IMR-90 (cell line): ENCODE results near the gene ZCCHC24. TPM values are rescaled to one million over a fixed set of nuclear protein-coding genes. Genes with fewer than 3 reads are reported as not detected.

Experiments used
- ATAC-seq: fragments of 200-7000 bp; cut with Tn5 transposase; 2 replicates; pipeline ENCODE4 v1.9.1; 2020; ENCODE audit warnings: low read depth, mild to moderate bottlenecking, moderate library complexity
- BruUV-seq: library from RNA; stranded (reverse); fragments of 400-500 nt; replicated peaks from 2 replicates; lab custom pipeline; 2021; lab: Mats Ljungman, UMichigan
- CTCF ChIA-PET: fragments of 300-600 bp; formaldehyde crosslinking; extraction: SDS; loops from one replicate; lab custom pipeline; 2021; ENCODE audit warnings: antibody characterized with exemption; lab: Yijun Ruan, JAX
- POLR2A ChIA-PET: fragments of 300-600 bp; sonication (Branson Sonifier 250); formaldehyde crosslinking; loops from one replicate; lab custom pipeline; 2022; ENCODE audit warnings: antibody characterized with exemption; ENCODE audit not compliant: unreplicated experiment; lab: Charles Lee
- DNase-seq: peaks from one replicate; pipeline ENCODE4 v3.0.0; 2013
- H2AFZ ChIP-seq: replicated peaks from 2 replicates; pipeline ENCODE3; 2013; ENCODE audit warnings: low read length, mild to moderate bottlenecking; ENCODE audit not compliant: poor library complexity
- H2AK5ac ChIP-seq: 2 replicates; pipeline ENCODE4 v1.6.1; 2013; ENCODE audit warnings: low read depth, low read length, inconsistent platforms
- H2AK9ac ChIP-seq: replicated peaks from 2 replicates; pipeline ENCODE3; 2013; ENCODE audit warnings: mild to moderate bottlenecking, low read depth, low read length, moderate library complexity; ENCODE audit not compliant: poor library complexity
- H2BK120ac ChIP-seq: 2 replicates; pipeline ENCODE4 v1.6.1; 2013; ENCODE audit warnings: low read depth, low read length, inconsistent platforms
- H2BK15ac ChIP-seq: 3 replicates; pipeline ENCODE4 v1.6.1; 2013; ENCODE audit warnings: low read depth, low read length, inconsistent platforms
- H2BK20ac ChIP-seq: 2 replicates; pipeline ENCODE4 v1.6.1; 2013; ENCODE audit warnings: low read depth, mild to moderate bottlenecking, inconsistent platforms, low read length, moderate library complexity
- H2BK5ac ChIP-seq: 2 replicates; pipeline ENCODE4 v1.6.1; 2013; ENCODE audit warnings: mild to moderate bottlenecking, low read depth, low read length, inconsistent platforms; ENCODE audit not compliant: poor library complexity, severe bottlenecking
- H3K14ac ChIP-seq: replicated peaks from 2 replicates; pipeline ENCODE4 v1.6.1; 2013; ENCODE audit warnings: low read depth, low read length, inconsistent platforms
- H3K18ac ChIP-seq: 2 replicates; pipeline ENCODE4 v1.6.1; 2013; ENCODE audit warnings: low read depth, low read length, control low read depth
- H3K23ac ChIP-seq: 2 replicates; pipeline ENCODE4 v1.6.1; 2013; ENCODE audit warnings: low read depth, low read length, inconsistent platforms
- H3K27ac ChIP-seq: 2 replicates; pipeline ENCODE4 v1.5.1; 2013; ENCODE audit warnings: mild to moderate bottlenecking, control low read depth, low read length; ENCODE audit not compliant: insufficient read depth
- H3K27me3 ChIP-seq: 2 replicates; pipeline ENCODE4 v1.6.1; 2013; ENCODE audit warnings: low read length; ENCODE audit not compliant: control insufficient read depth, insufficient read depth
- H3K36me3 ChIP-seq: 2 replicates; pipeline ENCODE4 v1.6.1; 2013; ENCODE audit warnings: low read length, mixed read lengths; ENCODE audit not compliant: control insufficient read depth, insufficient read depth
- H3K4ac ChIP-seq: 2 replicates; pipeline ENCODE4 v1.6.1; 2013; ENCODE audit warnings: low read depth, low read length, inconsistent platforms
- H3K4me1 ChIP-seq: 2 replicates; pipeline ENCODE4 v1.6.1; 2013; ENCODE audit warnings: low read length, mixed read lengths; ENCODE audit not compliant: control insufficient read depth, insufficient read depth
- H3K4me2 ChIP-seq: 2 replicates; pipeline ENCODE4 v1.6.1; 2013; ENCODE audit warnings: low read depth, mild to moderate bottlenecking, control low read depth, low read length, moderate library complexity
- H3K4me3 ChIP-seq: 2 replicates; pipeline ENCODE4 v1.5.1; 2013; ENCODE audit warnings: low read depth, mild to moderate bottlenecking, control low read depth, low read length, moderate library complexity; ENCODE audit not compliant: insufficient read depth
- H3K56ac ChIP-seq: 2 replicates; pipeline ENCODE4 v1.6.1; 2013; ENCODE audit warnings: low read length, inconsistent platforms; ENCODE audit not compliant: insufficient read depth; ENCODE audit errors: extremely low read depth
- H3K79me1 ChIP-seq, 2 experiments: 2 replicates each; pipeline ENCODE4 v1.6.1; 2013; ENCODE audit warnings: low read length in 2 of 2, inconsistent platforms in 1 of 2, low read depth in 1 of 2
- H3K9ac ChIP-seq: 2 replicates; pipeline ENCODE4 v1.6.1; 2013; ENCODE audit warnings: low read depth, low read length, control low read depth
- H3K9me1 ChIP-seq: 2 replicates; pipeline ENCODE4 v1.6.1; 2013; ENCODE audit warnings: low read length, inconsistent platforms; ENCODE audit not compliant: insufficient read depth
- H3K9me3 ChIP-seq: 2 replicates; pipeline ENCODE4 v1.6.1; 2013; ENCODE audit warnings: low read length; ENCODE audit not compliant: control insufficient read depth, insufficient read depth
- H4K20me1 ChIP-seq: 2 replicates; pipeline ENCODE4 v1.6.1; 2013; ENCODE audit warnings: low read length, inconsistent platforms; ENCODE audit not compliant: insufficient read depth
- H4K5ac ChIP-seq: 2 replicates; pipeline ENCODE4 v1.6.1; 2013; ENCODE audit warnings: mild to moderate bottlenecking, low read depth, low read length, control low read depth
- H4K8ac ChIP-seq, 2 experiments: 2 replicates each; pipeline ENCODE4 v1.6.1; 2013; ENCODE audit warnings: low read depth in 2 of 2, low read length in 2 of 2, control low read depth in 1 of 2, inconsistent platforms in 1 of 2
- H4K91ac ChIP-seq: 2 replicates; pipeline ENCODE4 v1.6.1; 2013; ENCODE audit warnings: low read depth, low read length, inconsistent platforms; ENCODE audit not compliant: insufficient read depth
- BHLHE40 ChIP-seq: fragments of 150-350 bp; IDR thresholded peaks from 2 replicates; pipeline ENCODE4 v1.6.1; 2016; ENCODE audit warnings: mild to moderate bottlenecking, low read depth, low read length
- CEBPB ChIP-seq: IDR thresholded peaks from 2 replicates; pipeline ENCODE4 v1.6.1; 2012; ENCODE audit warnings: low read depth, low read length, improper control_type of control experiment
- CHD1 ChIP-seq: IDR thresholded peaks from 2 replicates; pipeline ENCODE4 v1.6.1; 2012; ENCODE audit warnings: low read depth, low read length, improper control_type of control experiment
- FOS ChIP-seq: fragments of 150-350 bp; IDR thresholded peaks from 2 replicates; pipeline ENCODE4 v1.6.1; 2016; ENCODE audit warnings: low read depth, low read length
- MAFK ChIP-seq: IDR thresholded peaks from 2 replicates; pipeline ENCODE4 v1.6.1; 2012; ENCODE audit warnings: low read depth, low read length, improper control_type of control experiment
- MAZ ChIP-seq: IDR thresholded peaks from 2 replicates; pipeline ENCODE4 v1.6.1; 2012; ENCODE audit warnings: low read depth, mild to moderate bottlenecking, low read length, improper control_type of control experiment, moderate library complexity, borderline replicate concordance
- MXI1 ChIP-seq: IDR thresholded peaks from 2 replicates; pipeline ENCODE4 v1.6.1; 2012; ENCODE audit warnings: low read depth, mild to moderate bottlenecking, low read length, moderate library complexity, borderline replicate concordance
- NFE2L2 ChIP-seq: fragments of 150-350 bp; IDR thresholded peaks from 2 replicates; pipeline ENCODE4 v1.6.1; 2016; ENCODE audit warnings: low read depth, mild to moderate bottlenecking, low read length
- POLR2A ChIP-seq: IDR thresholded peaks from 2 replicates; pipeline ENCODE4 v1.6.1; 2012; ENCODE audit warnings: mild to moderate bottlenecking, low read depth, low read length
- RAD21 ChIP-seq: IDR thresholded peaks from 2 replicates; pipeline ENCODE4 v1.6.1; 2012; ENCODE audit warnings: low read length, improper control_type of control experiment
- RCOR1 ChIP-seq: IDR thresholded peaks from 2 replicates; pipeline ENCODE4 v1.6.1; 2012; ENCODE audit warnings: mild to moderate bottlenecking, low read length, improper control_type of control experiment; ENCODE audit not compliant: insufficient replicate concordance
- RFX5 ChIP-seq: IDR thresholded peaks from 2 replicates; pipeline ENCODE4 v1.8.0; 2012; ENCODE audit warnings: low read depth, mild to moderate bottlenecking, low read length, moderate library complexity
- SMC3 ChIP-seq: fragments of 150-350 bp; IDR thresholded peaks from 2 replicates; pipeline ENCODE4 v1.6.1; 2016; ENCODE audit warnings: low read depth, mild to moderate bottlenecking, antibody characterized with exemption, low read length, moderate library complexity
- WGBS, 2 experiments: methylation state at CpG; one replicate each; pipeline versions ENCODE4 v1.1.5 to v1.1.7; 2013; ENCODE audit warnings: missing lambda C conversion rate in 2 of 2; ENCODE audit not compliant: insufficient read length in 1 of 2; ENCODE audit errors: extremely low coverage in 2 of 2; 5-methylcytosine and 5-hydroxymethylcytosine counted together
- dilution Hi-C: fragments of 300-500 bp; cut with HindIII; formaldehyde crosslinking; loops from one replicate; pipeline ENCODE4 v1.14.3; 2018; ENCODE audit warnings: low sequenced_read_pairs; ENCODE audit not compliant: unreplicated experiment
- in situ Hi-C: fragments of 300-500 bp; cut with MboI; formaldehyde crosslinking; loops from 3 replicates; pipeline ENCODE4 v1.14.3; 2019; ENCODE audit warnings: low sequenced_read_pairs, inconsistent platforms, mixed read lengths
- intact Hi-C: fragments of 100-400 bp; cut with micrococcal nuclease; formaldehyde crosslinking; loops from 2 replicates; pipeline ENCODE4 v1.10.0; 2022
- polyA plus RNA-seq, 3 experiments: library from polyadenylated mRNA; depleted of rRNA; stranded (reverse); fragments of >200 nt; gene quantifications; 2 replicates each; pipeline ENCODE4 v1.2.3, GENCODE V29; 2012; ENCODE audit warnings: low replicate concordance in 1 of 3
- total RNA-seq: library from RNA; depleted of rRNA; stranded (reverse); fragments of >200 nt; gene quantifications from 2 replicates; pipeline ENCODE4 v1.2.3, GENCODE V29; 2012
- TF ChIP-seq, protein P1 (sequence below): conservative IDR thresholded peaks from 2 replicates; pipeline ENCODE4 v1.5.1; 2012; ENCODE audit warnings: mild to moderate bottlenecking, low read depth, low read length, improper control_type of control experiment
- TF ChIP-seq, protein P2 (sequence below): fragments of 150-350 bp; IDR thresholded peaks from 2 replicates; pipeline ENCODE4 v1.6.1; 2017; ENCODE audit warnings: mild to moderate bottlenecking, antibody characterized with exemption, low read length, low read depth
- TF ChIP-seq, protein P3 (sequence below): fragments of 150-350 bp; IDR thresholded peaks from 2 replicates; pipeline ENCODE4 v1.6.1; 2016; ENCODE audit warnings: low read depth, mild to moderate bottlenecking, low read length, moderate library complexity, borderline replicate concordance

The ZCCHC24 gene
- total and polyA plus RNA-seq, 2 of the 4 experiments (the other 2 are of a cell fraction): 15.1 to 25.9 TPM

DNA sequence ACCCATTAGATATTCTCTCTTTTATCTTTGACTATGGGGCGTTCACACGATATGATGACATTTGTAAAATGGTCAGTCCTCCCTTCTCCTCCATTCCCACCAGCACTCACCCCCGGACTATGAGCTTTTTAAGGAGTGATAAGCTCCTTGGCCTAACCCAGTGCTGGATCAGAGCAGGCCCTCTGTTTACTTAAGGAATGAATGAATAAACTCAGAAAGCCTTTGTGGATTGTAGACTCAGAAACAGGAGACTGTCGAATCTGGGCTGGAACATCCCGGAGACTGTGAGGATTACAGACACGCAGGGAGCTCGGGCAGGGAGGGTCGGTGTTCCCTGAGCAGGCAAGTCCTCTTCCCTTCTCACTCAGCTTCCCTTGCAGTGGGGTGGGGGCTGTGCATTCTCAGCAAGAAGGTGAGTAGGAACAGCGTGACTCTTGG is 6.8 kb upstream of the ZCCHC24 start:
- Histone ChIP-seq H3K56ac (peak overlapping the region; percentile 69; the same call in 1 of the 2 replicates), H3K23ac (peak overlapping the region; percentile 87), H4K91ac (peak overlapping the region; percentile 98), H2BK120ac (peak overlapping the region; percentile 94), H2AK9ac (peak overlapping the region; percentile 91), H3K36me3 (no peaks in the 10 kb centered on the region), H3K27ac (peak overlapping the region; percentile 77), H3K4me3 (no peak overlapping the region), H3K4me2 (peak overlapping the region; percentile 47), H3K18ac (peak overlapping the region; percentile 77), H3K9ac (peak overlapping the region; percentile 55), H2AFZ (peak overlapping the region; percentile 93), H2BK20ac (peak overlapping the region; percentile 84), H3K14ac (peak overlapping the region; percentile 94), H3K9me1 (peaks cover 26% of the 10 kb centered on the region), H3K4ac (peak overlapping the region; percentile 96), H4K5ac (peak overlapping the region; percentile 35), H2BK5ac (peak overlapping the region; percentile 80), H4K20me1 (no peaks in the 10 kb centered on the region), H2AK5ac (peak overlapping the region; percentile 91), H3K9me3 (no peaks in the 10 kb centered on the region), H3K79me1 (peaks cover 0 to 4% of the 10 kb centered on the region in 2 experiments; a peak in 1 of 4 replicates), H3K4me1 (peaks cover 30% of the 10 kb centered on the region), H2BK15ac (peak overlapping the region; percentile 98; the same call in 2 of the 3 replicates), H4K8ac (peak overlapping the region; percentile 86 to 97), H3K27me3 (no peaks in the 10 kb centered on the region)
- TF ChIP-seq MAZ: peak; percentile 23; the same call in 1 of the 2 replicates
- no peak for TF ChIP-seq MAFK
- no peak for TF ChIP-seq NFE2L2
- TF ChIP-seq RAD21: no peak; the same call in 1 of the 2 replicates
- no peak for TF ChIP-seq SMC3
- no peak for TF ChIP-seq POLR2A
- no peak for TF ChIP-seq BHLHE40
- no peak for TF ChIP-seq CEBPB
- TF ChIP-seq RFX5: no peak
- no peak for TF ChIP-seq MXI1
- TF ChIP-seq, protein P1, sequence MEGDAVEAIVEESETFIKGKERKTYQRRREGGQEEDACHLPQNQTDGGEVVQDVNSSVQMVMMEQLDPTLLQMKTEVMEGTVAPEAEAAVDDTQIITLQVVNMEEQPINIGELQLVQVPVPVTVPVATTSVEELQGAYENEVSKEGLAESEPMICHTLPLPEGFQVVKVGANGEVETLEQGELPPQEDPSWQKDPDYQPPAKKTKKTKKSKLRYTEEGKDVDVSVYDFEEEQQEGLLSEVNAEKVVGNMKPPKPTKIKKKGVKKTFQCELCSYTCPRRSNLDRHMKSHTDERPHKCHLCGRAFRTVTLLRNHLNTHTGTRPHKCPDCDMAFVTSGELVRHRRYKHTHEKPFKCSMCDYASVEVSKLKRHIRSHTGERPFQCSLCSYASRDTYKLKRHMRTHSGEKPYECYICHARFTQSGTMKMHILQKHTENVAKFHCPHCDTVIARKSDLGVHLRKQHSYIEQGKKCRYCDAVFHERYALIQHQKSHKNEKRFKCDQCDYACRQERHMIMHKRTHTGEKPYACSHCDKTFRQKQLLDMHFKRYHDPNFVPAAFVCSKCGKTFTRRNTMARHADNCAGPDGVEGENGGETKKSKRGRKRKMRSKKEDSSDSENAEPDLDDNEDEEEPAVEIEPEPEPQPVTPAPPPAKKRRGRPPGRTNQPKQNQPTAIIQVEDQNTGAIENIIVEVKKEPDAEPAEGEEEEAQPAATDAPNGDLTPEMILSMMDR: no peak
- peak; percentile 60 for TF ChIP-seq RCOR1
- TF ChIP-seq, protein P2, sequence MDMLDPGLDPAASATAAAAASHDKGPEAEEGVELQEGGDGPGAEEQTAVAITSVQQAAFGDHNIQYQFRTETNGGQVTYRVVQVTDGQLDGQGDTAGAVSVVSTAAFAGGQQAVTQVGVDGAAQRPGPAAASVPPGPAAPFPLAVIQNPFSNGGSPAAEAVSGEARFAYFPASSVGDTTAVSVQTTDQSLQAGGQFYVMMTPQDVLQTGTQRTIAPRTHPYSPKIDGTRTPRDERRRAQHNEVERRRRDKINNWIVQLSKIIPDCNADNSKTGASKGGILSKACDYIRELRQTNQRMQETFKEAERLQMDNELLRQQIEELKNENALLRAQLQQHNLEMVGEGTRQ: no peak
- TF ChIP-seq, protein P3, sequence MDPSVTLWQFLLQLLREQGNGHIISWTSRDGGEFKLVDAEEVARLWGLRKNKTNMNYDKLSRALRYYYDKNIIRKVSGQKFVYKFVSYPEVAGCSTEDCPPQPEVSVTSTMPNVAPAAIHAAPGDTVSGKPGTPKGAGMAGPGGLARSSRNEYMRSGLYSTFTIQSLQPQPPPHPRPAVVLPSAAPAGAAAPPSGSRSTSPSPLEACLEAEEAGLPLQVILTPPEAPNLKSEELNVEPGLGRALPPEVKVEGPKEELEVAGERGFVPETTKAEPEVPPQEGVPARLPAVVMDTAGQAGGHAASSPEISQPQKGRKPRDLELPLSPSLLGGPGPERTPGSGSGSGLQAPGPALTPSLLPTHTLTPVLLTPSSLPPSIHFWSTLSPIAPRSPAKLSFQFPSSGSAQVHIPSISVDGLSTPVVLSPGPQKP: no peak
- TF ChIP-seq FOS: peak; percentile 22; the same call in 1 of the 2 replicates
- TF ChIP-seq CHD1: no peak
- intact Hi-C loops: no loop called here
- no CpG with 5 or more reads among the region's 9 CpGs for WGBS, 2 experiments
- no TSS peak for BruUV-seq
- POLR2A ChIA-PET: interaction anchor here (0.7 kb wide), 1 partner anchor 8 kb away, joined by 3 read pairs; no protein-coding TSS in a partner anchor
- dilution Hi-C loops: no loop called here
- CTCF ChIA-PET: interaction anchor here (0.5 to 1.6 kb wide), 3 partner anchors 15 to 747 kb away, joined by 3 to 7 read pairs (median 3); no protein-coding TSS in a partner anchor
- ATAC-seq: peak; percentile 82
- DNase-seq: peak; percentile 85
- in situ Hi-C loops: no loop called here
